Memory B cell (primary cell): ENCODE data around the gene OSBPL10.

ENCODE experiments used
- ATAC-seq: fragments of 150-1000 bp; cut with Tn5 transposase; 2 replicates; pipeline ENCODE4 v1.10.0; 2021; ENCODE audit warnings: low read depth, mild to moderate bottlenecking, moderate library complexity
- DNase-seq, 2 donors: peaks; one replicate each; pipeline ENCODE4 v3.0.0; 2022; ENCODE audit warnings: low spot score in 2 of 2
- H3K27ac Mint-ChIP-seq: one replicate; pipeline ENCODE4 v1.8.0; 2022; ENCODE audit warnings: mild to moderate bottlenecking, moderate library complexity, mixed read lengths
- H3K27me3 Mint-ChIP-seq: one replicate; pipeline ENCODE4 v1.8.0; 2022; ENCODE audit warnings: mixed read lengths
- H3K36me3 Mint-ChIP-seq: one replicate; pipeline ENCODE4 v1.8.0; 2022; ENCODE audit warnings: mild to moderate bottlenecking, mixed read lengths
- H3K4me1 Mint-ChIP-seq: one replicate; pipeline ENCODE4 v1.8.0; 2022; ENCODE audit warnings: mixed read lengths
- H3K4me3 Mint-ChIP-seq: one replicate; pipeline ENCODE4 v1.8.0; 2022; ENCODE audit warnings: mild to moderate bottlenecking, moderate library complexity, mixed read lengths
- H3K9me3 Mint-ChIP-seq: one replicate; pipeline ENCODE4 v1.8.0; 2022; ENCODE audit warnings: mixed read lengths

Gene OSBPL10

DNA sequence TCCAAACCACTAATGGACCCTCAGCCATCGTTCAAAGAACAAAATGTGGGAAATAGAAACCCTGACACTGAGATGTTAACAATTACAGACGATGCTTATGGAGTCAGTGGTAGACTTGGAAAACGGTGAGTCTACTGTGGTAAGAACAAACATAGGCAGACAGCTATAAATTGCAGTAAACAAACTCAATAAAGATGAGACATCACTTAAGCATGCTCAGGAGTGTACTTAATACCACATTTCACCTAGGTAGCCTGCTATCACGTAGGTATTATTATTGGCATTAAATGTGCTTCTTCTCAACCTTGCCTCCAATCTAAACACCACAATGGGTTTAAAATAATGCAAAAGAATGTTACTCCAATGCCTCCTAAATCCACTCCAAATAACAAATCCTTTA, 2.5 kb downstream of the OSBPL10 start:
- no peak for DNase-seq
- no peak for ATAC-seq
- H3K27me3 Mint-ChIP-seq, result no peaks in the 10 kb centered on the region
- H3K36me3 Mint-ChIP-seq, result peaks cover 44% of the 10 kb centered on the region
- H3K9me3 Mint-ChIP-seq, result no peaks in the 10 kb centered on the region
- peak overlapping the region; percentile 85 for H3K27ac Mint-ChIP-seq
- H3K4me3 Mint-ChIP-seq, result peak overlapping the region; percentile 100
- H3K4me1 Mint-ChIP-seq, result peaks cover 68% of the 10 kb centered on the region

GRCh38 chr3:31977736-31978135, 3.3 kb downstream of the OSBPL10 start:
- Mint-ChIP-seq H3K27me3 (no peaks in the 10 kb centered on the region), H3K27ac (peak overlapping the region; percentile 85), H3K36me3 (peaks cover 37% of the 10 kb centered on the region), H3K4me1 (peaks cover 66% of the 10 kb centered on the region), H3K9me3 (no peaks in the 10 kb centered on the region), H3K4me3 (peak overlapping the region; percentile 100)
- ATAC-seq (no peak), DNase-seq (no peak)

DNA sequence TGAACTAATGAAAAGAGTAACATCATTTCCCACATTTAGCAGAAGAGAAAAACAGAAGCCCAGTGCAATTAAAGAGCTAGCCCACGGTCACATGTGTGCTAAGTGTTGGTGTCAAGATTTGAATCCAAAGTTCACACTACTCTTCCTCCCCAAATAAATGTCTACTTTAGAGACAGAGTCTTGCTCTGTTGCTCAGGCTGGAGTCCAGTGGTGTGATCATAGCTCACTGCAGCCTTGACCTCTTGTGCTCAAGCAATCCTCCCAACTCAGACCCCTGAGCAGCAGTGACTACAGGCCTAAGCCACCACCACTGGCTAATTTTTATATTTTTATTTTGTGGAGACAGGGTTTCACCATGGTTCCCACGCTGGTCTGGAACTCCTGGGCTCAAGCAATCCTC, 4.8 kb downstream of the OSBPL10 start:
- no peak for ATAC-seq
- Mint-ChIP-seq H3K27ac (peak overlapping the region; percentile 85), H3K9me3 (no peaks in the 10 kb centered on the region), H3K4me3 (peak overlapping the region; percentile 22), H3K27me3 (no peaks in the 10 kb centered on the region), H3K4me1 (peaks cover 69% of the 10 kb centered on the region), H3K36me3 (peaks cover 33% of the 10 kb centered on the region)
- DNase-seq, result no peak

GRCh38 chr3:31974964-31975363, 6.1 kb downstream of the OSBPL10 start:
- Mint-ChIP-seq H3K36me3 (peaks cover 34% of the 10 kb centered on the region), H3K27ac (peak overlapping the region; percentile 85), H3K4me3 (peak overlapping the region; percentile 36), H3K9me3 (no peaks in the 10 kb centered on the region), H3K4me1 (peaks cover 74% of the 10 kb centered on the region), H3K27me3 (no peaks in the 10 kb centered on the region)
- no peak for ATAC-seq
- DNase-seq, result no peak

DNA sequence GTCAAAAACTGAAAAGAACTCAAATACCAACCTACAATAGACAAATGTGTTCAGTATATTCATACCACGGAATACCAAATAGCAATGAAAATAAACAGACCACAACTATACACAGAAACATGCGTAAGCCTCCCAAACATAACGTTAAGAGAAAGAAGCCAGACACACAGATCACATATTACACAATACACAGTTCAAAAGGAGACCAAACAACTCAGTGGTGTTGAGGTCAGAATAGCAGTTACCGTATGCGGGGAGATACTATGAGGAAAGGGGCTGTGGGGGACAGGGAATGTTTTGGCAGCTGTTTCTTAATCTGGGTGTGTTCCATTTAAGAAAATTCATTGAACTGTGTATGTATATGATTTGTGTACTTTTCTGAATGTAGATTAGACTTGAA, 6.6 kb downstream of the OSBPL10 start:
- no peak for DNase-seq
- peak overlapping the region; percentile 36 for H3K4me3 Mint-ChIP-seq
- peak overlapping the region; percentile 85 for H3K27ac Mint-ChIP-seq
- H3K36me3 Mint-ChIP-seq, result peaks cover 33% of the 10 kb centered on the region
- no peaks in the 10 kb centered on the region for H3K9me3 Mint-ChIP-seq
- peaks cover 72% of the 10 kb centered on the region for H3K4me1 Mint-ChIP-seq
- no peaks in the 10 kb centered on the region for H3K27me3 Mint-ChIP-seq
- no peak for ATAC-seq

- ATAC-seq, result no peak
- peak overlapping the region; percentile 85 for H3K27ac Mint-ChIP-seq
- H3K4me1 Mint-ChIP-seq, result peaks cover 73% of the 10 kb centered on the region
These were observed 7.2 kb downstream of the OSBPL10 start for GRCh38 chr3:31973837-31974236.

GRCh38 chr3:31973081-31973480, 8.0 kb downstream of the OSBPL10 start:
- Mint-ChIP-seq H3K9me3 (no peaks in the 10 kb centered on the region), H3K27ac (peak overlapping the region; percentile 85), H3K4me3 (peak overlapping the region; percentile 67), H3K27me3 (no peaks in the 10 kb centered on the region), H3K36me3 (peaks cover 34% of the 10 kb centered on the region), H3K4me1 (peaks cover 73% of the 10 kb centered on the region)
- ATAC-seq, result no peak
- DNase-seq, result no peak

More at GRCh38 chr3:31973837-31974236, 7.2 kb downstream of the OSBPL10 start:
- no peaks in the 10 kb centered on the region for H3K9me3 Mint-ChIP-seq
- H3K27me3 Mint-ChIP-seq, result no peaks in the 10 kb centered on the region
- peaks cover 36% of the 10 kb centered on the region for H3K36me3 Mint-ChIP-seq
- H3K4me3 Mint-ChIP-seq, result peak overlapping the region; percentile 43
- no peak for DNase-seq

DNA sequence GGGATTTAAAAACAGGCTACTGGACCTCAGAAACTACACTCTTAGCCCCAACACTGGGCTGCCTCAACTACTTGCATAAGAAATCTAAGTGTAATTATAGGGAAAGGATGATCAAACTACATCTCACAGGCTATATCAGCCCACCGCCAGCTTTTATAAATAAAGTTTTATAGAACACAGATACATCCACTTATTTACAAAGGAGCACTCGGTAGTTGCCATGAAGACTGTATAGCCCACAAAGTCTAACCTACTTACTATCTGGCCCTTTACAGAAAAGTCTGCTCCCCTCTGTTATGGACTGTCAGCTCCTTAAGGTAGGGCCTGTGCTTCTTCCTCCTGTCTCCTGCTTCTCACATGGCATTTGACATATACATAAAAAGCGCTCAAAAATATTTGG, 9.5 kb downstream of the OSBPL10 start:
- ATAC-seq, result no peak
- peaks cover 30% of the 10 kb centered on the region for H3K36me3 Mint-ChIP-seq
- peak overlapping the region; percentile 72 for H3K4me3 Mint-ChIP-seq
- peak overlapping the region; percentile 85 for H3K27ac Mint-ChIP-seq
- H3K4me1 Mint-ChIP-seq, result peaks cover 68% of the 10 kb centered on the region
- H3K9me3 Mint-ChIP-seq, result no peaks in the 10 kb centered on the region
- no peak for DNase-seq
- H3K27me3 Mint-ChIP-seq, result no peaks in the 10 kb centered on the region

GRCh38 chr3:31968927-31969418, 12.1 kb downstream of the OSBPL10 start:
- DNase-seq (no peak), ATAC-seq (no peak)
- no peaks in the 10 kb centered on the region for H3K9me3 Mint-ChIP-seq
- peaks cover 52% of the 10 kb centered on the region for H3K4me1 Mint-ChIP-seq
- peaks cover 23% of the 10 kb centered on the region for H3K36me3 Mint-ChIP-seq
- peak overlapping the region; percentile 79 for H3K27ac Mint-ChIP-seq
- H3K27me3 Mint-ChIP-seq, result no peaks in the 10 kb centered on the region
- H3K4me3 Mint-ChIP-seq, result peak overlapping the region; percentile 12

DNA sequence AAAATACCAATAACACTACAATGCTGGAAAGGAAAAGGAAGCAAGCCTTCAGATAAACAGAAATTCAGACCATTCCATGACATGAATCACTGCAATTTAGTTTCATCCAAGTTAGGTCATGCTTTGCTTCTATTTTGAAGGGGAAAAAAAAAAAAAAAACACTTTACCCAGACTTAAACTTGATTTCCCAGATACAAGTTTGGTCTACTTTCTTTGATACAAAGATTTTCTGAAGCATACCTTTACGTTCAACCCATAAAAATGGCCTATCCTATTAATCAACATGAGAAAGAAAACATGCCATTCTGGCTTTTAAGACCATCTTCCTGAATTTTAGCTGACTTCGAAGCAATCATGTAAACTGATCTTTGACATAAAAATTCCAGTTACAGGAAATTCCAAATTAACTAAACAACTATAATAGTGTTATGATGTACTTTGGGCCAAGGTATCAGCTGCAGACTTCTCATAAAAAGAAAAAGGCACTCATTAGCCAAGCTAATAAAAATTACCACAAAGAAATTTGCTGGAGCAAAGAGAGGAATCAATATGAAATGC, 12.6 kb downstream of the OSBPL10 start:
- Mint-ChIP-seq H3K4me3 (peak overlapping the region; percentile 12), H3K27me3 (no peaks in the 10 kb centered on the region)

GRCh38 chr3:31967592-31967991, 13.5 kb downstream of the OSBPL10 start:
- Mint-ChIP-seq H3K4me3 (peak overlapping the region; percentile 14), H3K27me3 (no peaks in the 10 kb centered on the region), H3K36me3 (peaks cover 30% of the 10 kb centered on the region), H3K27ac (peak overlapping the region; percentile 79), H3K9me3 (no peaks in the 10 kb centered on the region), H3K4me1 (peaks cover 53% of the 10 kb centered on the region)
- ATAC-seq, result no peak
- no peak for DNase-seq

More for the DNA sequence above, 12.6 kb downstream of the OSBPL10 start:
- DNase-seq (no peak), ATAC-seq (no peak)
- Mint-ChIP-seq H3K9me3 (no peaks in the 10 kb centered on the region), H3K4me1 (peaks cover 52% of the 10 kb centered on the region), H3K27ac (peak overlapping the region; percentile 79), H3K36me3 (peaks cover 26% of the 10 kb centered on the region)

DNA sequence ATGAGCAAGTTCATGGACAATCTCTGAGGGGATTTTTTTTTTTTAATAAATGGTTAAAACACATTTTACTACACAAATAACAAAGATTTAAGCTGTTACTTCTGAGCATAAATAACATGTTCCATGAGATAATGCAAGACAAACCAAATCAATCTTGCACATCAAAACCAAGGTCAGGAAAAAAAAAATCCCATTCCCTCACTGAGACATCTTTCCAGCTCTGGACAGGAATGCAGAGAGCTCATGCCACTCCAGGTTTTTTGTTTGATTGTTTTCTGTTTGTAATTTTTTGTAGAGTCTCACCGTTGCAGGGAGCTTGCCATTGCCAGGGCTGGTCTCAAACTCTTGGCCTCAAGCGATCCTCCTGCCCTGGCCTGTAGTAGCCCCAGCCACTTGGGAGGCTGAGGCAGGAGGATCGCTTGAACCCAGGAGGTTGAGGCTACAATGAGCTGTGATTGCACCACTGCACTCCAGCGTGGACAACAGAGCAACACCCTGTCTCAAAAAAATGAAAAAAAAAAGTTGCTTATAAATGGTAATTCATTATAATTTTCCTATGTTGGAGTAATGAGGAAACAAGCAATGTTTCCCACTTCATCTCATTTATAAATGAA, 14.0 kb downstream of the OSBPL10 start:
- no peaks in the 10 kb centered on the region for H3K9me3 Mint-ChIP-seq
- H3K4me3 Mint-ChIP-seq, result no peak overlapping the region
- H3K27ac Mint-ChIP-seq, result peak overlapping the region; percentile 82
- H3K36me3 Mint-ChIP-seq, result peaks cover 30% of the 10 kb centered on the region
- DNase-seq (no peak), ATAC-seq (no peak)
- no peaks in the 10 kb centered on the region for H3K27me3 Mint-ChIP-seq
- peaks cover 48% of the 10 kb centered on the region for H3K4me1 Mint-ChIP-seq

- DNase-seq (no peak), ATAC-seq (no peak)
- Mint-ChIP-seq H3K27me3 (no peaks in the 10 kb centered on the region), H3K36me3 (peaks cover 19% of the 10 kb centered on the region), H3K4me3 (peak overlapping the region; percentile 57), H3K9me3 (no peaks in the 10 kb centered on the region), H3K27ac (peak overlapping the region; percentile 89), H3K4me1 (peaks cover 60% of the 10 kb centered on the region)
These were observed 18.3 kb downstream of the OSBPL10 start for GRCh38 chr3:31962801-31963205.

- peak overlapping the region; percentile 85 for H3K4me3 Mint-ChIP-seq
- H3K36me3 Mint-ChIP-seq, result peaks cover 20% of the 10 kb centered on the region
- peak overlapping the region; percentile 94 for H3K27ac Mint-ChIP-seq
- H3K9me3 Mint-ChIP-seq, result no peaks in the 10 kb centered on the region
- H3K4me1 Mint-ChIP-seq, result peaks cover 56% of the 10 kb centered on the region
- ATAC-seq (peak; percentile 56), DNase-seq (no peak)
- no peaks in the 10 kb centered on the region for H3K27me3 Mint-ChIP-seq
These were observed 20.1 kb downstream of the OSBPL10 start for GRCh38 chr3:31960793-31961431.
